GM21528 (cell line): ENCODE measurements around the gene NF2.

Source experiments
- ATAC-seq: cut with Tn5 transposase; IDR thresholded peaks from one replicate; pipeline ENCODE4 v1.9.1; 2021; ENCODE audit warnings: mild to moderate bottlenecking, moderate library complexity; ENCODE audit not compliant: unreplicated experiment, low FRiP score

The NF2 gene

DNA sequence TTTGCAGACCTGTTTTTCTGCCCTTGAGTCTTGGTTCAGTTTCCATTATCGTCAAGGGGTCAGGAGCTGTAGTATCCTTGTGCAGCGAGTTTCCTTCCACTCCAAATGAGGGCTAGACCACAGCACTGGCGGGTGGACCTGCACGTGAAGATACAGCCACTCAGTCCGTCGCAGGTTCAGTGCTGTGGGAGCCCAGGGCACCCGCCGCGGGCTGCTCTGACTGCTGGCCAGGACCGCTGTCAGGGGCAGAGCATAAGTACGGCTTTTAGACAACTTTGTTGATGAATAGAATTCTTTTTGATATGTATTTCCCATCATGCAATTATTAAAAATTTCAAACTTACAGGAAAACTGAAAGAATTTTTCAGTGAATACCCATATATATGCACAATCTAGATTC lies 56.6 kb downstream of the NF2 start:
- ATAC-seq, result no peak

DNA sequence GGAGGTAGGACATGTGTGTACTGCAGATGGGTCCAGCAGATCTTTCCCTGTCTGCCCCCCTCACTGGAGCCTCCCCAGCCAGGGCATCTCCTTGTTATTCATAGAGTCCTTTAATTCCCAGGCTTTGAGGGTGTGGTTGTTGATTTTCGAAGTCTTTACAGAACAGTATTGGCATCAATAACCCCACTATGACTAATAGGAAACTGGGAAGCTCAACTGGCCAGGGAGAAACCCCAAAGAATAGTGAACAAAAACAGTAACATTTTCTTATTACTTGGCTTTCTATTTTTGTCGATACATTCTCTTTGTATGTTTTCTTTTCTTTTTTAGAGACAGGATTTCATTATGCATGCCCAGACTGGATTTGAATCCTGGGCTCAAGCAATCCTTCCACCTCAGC lies 57.9 kb downstream of the NF2 start:
- ATAC-seq, result no peak

DNA sequence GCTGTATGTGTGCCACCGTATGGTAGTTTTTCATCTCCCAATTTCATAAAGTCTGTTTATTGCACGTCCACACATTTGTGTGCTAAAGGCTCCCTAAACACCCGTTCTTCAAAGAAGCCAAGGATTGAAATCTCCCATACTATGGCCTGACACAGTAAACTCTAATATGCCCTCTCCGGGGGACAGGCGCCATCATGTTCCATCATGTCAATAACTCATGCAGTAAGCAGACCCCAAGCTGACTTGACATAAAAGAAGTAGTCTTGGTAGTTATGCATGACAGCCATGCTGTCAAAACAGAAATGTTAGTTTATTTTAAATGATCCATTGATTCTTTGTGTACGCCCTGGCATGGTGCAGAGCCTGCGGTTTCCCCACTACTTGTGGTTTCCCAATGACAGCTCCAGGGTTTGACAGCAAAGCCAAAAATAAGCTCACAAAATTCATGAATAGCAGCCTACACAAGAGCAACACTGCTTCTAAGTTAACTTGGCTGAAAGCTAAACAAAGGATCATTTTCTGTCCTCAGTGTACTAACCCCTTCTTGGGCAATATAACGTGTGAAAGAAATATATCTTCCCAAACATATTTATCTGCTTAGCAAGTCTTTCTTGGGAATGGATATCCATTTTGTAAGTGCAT lies 59.9 kb downstream of the NF2 start:
- no peak for ATAC-seq

DNA sequence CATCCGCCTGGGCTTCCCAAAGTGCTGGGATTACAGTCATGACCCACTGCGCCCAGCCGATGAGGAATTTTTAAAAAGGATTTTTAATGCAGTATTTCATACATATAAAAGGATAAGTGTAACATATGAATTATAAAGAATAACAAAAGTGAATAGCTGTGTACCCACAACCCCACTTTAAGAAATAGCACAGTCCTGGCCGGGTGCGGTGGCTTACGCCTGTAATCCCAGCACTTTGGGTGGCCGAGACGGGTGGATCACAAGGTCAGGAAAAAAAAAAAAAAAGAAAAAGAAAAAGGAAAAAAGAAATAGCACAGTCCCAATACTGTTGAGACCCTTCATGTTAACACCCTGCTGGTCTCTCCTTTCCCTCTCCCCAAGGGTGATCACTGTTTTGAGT lies 62.1 kb downstream of the NF2 start:
- ATAC-seq, result no peak

DNA sequence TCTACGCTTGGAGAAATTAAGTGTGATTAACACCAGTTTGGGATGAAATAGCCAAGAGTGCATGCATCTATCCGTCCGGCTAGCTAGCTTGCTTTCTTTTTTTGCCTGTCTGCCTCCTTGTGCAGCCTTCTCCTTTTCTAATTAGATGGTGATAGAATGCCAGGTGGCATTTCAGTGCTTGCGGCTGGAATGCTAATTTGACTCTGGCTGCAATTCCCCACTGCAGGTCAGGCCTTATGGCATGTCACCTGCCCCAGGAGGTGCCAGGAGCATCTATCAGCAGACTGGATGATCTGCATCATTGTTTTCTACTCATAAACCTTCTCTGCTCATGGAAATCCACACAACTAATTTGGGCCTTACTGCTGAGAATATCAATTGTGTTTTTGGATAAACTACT lies 65.2 kb downstream of the NF2 start:
- ATAC-seq, result no peak

DNA sequence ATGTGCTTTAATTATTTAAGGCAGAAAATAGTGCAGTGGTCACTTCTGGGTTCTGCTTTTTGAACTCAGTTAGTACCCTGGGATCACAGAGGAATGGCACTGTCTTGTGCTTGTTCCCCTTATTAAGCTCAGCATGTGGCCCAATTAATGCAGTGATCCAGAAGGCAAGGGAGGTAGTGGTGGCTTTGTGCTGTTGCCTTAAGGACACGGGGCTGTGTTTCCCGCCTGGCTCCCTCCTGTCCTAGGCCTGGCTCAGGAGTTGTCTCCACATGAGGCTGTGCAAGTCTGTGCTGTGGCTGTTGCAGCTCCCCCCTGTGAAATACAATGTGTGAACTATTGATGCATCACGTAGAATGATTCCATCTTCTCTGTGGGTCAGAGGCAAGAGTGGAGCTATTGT lies 67.2 kb downstream of the NF2 start:
- no peak for ATAC-seq

DNA sequence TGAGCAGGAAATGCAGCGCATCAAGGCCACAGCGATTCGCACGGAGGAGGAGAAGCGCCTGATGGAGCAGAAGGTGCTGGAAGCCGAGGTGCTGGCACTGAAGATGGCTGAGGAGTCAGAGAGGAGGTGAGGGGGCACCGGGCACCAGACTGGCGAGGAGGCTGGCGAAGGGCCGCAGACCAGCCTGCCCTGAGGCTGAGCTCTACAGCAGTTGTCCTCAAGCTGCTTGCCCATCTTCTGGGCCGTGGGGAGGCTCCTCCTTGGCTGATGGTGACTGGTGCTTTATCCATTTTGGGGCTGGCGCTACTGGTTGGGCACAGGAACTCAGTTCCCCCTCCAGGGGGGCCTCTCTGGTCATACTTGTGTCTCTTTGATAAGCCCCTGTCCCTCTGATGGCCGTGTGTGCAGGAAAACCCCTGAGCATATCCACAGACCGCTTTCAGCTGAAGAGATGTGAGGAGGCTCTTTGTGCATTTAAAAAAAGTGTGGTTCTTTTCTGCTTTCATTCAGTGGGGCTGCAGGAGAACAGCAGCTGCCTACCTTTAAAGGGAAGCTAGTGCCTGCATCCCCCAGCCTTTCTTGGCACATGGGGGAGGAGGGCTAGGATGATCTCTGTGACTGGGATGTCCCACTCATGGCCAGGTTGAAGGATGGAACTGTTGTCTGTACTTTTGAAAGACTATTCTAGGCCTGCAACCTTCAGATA lies 70.1 kb downstream of the NF2 start:
- ATAC-seq, result no peak

DNA sequence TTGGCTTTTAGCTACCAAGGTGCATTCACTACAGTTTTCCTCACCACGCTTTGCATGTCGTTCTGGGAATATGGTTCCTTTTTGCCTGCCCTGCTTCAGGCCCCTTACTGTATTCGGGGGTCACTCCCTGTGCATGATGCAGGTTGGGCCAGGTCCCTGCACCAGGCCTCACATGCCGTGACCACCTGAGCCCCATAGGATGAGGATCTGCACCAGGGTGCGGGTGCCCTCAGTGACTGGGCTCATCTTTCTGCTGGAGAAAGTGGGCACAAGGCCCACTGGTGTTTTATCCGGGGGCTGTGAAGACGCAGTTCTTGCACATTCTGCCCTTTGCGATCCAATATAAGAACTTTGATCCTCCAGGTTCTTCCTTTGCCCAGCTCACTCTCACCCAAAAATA lies 70.7 kb downstream of the NF2 start:
- no peak for ATAC-seq

DNA sequence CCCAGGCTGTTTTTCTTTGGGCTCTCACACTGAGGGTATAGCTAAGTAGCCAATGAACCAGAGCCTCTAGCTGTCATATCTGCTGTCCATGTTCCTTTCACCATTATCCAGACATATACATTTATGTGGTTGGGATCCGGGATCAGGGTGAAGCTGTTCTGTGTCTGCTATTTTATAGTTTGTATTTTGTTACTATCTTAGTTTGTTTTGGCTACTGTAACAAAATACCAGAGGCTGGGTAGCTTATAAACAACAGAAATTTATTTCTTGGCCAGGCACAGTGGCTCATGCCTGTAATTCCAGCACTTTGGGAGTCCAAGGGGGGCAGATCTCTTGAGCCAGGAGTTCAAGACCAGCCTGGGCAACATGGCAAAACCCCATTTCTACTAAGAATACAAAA lies 75.9 kb downstream of the NF2 start:
- no peak for ATAC-seq

DNA sequence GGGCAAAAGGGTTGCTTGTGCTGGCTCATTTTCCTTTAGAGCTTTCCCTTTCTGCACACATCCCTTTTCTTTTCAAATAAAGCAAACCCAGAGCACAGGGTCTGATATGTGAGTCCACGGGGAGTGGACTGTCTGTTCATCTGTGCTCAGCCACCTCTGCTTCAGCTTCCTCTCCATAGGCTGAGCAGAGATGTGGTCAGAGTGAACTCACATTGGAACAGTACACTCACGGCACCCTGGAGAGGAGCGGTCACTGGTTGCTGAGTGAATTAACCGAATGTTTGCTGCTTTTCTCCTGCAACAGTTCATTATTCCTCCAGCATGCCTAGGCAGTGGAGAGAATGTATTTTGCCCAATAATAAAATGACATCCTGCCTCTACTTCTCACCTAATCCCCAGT lies 80.1 kb downstream of the NF2 start:
- no peak for ATAC-seq

DNA sequence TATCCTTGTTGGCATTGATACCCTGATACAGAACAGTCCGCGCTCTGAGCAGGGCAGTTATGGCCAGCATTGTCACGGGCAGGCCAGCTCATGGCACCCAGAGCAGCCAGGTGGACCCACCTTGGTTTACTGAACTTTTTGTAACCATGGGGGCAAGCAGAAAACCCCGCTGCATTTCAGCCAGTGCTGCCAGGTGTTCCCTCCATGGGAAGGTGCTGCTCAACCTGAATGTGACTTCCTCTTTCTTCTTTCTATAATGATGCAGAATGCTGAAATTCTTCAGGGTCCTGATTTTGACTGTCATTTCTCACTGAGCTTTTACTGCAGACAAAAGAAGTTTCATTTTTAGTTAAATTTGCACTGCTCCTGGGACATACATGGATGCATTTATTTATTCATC lies 80.8 kb downstream of the NF2 start:
- ATAC-seq, result no peak

DNA sequence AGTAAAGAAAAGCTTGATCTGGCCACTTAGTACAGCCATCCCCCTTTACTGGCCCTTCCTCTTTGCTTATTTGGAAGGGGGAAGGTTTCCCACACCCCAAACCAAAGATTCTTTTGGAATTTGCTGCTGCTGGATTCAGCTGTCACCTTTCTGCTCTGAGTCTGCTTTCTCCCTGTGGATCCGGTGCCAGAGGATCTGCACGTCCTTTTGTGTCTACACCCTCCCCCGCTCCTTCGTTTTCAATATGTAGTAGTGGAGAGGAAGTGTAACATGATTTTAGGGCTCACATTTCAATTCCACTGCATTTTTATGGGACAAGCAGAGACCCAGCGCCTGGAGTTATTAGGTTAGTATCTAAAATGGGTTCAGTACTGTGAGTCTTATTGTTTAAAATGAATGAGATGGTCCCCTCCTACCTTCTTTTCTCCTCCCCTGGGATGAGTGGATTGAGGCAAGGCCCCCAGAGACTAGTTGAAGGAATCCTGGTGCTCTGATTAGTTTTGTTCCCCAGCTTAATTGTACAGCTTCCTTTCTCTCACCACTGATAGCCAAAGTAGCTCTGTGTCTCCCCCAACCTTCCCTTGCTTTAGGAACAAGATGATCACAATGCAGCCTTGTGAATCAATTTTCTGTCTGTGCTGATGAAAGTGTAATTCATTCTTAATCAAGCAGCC lies 85.9 kb downstream of the NF2 start:
- ATAC-seq, result no peak

DNA sequence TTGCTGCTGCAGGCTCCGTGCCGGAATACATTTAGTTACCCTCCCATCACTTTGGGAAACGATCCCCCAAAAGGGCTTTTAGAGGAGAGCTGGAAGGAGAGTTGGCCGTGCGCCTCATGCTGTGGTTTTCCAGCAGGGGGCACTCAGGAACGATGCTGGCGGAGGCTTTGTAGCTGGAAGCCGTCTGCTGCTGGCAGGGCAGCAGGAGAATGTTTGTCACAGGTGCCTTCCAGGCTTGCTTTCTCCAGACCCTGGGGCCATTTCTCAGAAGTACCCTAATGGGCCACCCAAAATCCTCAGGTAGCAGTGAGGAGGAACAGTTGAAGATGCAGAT lies 86.4 kb downstream of the NF2 start:
- ATAC-seq, result no peak

DNA sequence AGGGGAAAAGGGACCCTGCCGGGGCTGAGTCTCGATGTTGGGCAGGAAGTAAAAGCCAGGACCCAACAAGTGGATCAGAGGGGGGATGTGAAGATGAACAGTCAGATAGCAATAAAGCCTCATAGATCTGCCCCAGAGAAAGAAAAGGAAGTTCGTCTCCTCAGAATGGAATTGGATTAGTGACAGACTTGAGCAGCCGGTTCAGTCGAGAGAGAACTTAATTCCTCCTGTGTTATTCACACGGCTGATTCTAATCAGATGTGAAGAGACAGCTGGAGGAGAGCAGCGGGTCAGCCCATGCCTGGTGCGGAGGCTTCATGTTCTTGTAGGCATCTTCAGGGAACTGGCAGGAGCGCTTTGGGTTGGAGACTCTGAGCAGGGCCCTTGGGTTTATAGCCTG lies 87.0 kb downstream of the NF2 start:
- ATAC-seq, result no peak

DNA sequence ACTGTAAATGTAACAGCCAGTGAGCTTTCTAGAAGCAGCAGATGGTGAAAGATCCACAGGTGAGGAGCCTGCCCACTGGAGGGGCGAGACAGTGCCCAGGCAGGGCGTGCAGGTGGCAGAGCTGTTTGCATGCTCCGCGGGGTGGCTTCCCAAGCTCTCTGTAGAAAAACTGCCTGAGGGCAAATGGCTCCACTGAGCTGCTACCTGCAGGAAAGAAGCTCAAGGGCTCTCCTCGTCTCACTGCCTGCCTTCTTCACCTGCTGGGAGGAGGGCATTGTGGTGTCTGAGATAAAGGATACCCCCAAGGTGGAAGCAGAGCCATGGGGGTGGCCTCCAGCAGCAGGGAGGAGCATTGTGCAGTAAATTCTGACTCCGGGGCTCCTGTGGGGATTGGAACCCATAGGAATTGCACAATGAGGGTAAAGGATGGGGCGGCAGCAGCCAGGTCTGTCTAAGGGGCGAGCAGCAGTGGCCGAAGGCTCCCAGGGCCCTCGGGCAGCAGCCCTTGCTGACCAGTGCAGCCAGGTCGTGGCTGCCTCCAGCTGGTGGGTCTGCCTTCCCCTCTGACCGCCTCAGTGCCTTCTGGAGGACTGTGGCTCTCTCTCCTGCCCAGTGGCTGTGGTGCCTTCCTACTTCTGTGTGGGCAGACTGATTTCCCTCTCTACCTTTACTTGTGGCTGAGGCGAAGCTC lies 88.3 kb downstream of the NF2 start:
- no peak for ATAC-seq

DNA sequence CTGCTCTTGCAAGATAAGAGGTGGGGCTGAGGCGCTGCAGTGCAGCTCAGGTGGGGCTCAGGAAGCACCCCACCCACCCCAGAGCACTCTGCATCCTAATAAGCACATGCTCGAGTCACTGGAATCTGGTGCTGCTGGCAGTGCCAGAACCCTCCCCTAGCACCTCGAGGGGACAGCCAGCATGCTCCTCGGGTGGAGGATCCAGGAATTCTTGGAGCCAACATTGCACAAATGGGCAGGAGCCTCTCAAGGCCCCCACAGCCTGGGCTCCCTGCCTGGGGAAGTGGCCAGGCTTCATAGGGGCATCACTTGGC lies 88.9 kb downstream of the NF2 start:
- ATAC-seq, result no peak

DNA sequence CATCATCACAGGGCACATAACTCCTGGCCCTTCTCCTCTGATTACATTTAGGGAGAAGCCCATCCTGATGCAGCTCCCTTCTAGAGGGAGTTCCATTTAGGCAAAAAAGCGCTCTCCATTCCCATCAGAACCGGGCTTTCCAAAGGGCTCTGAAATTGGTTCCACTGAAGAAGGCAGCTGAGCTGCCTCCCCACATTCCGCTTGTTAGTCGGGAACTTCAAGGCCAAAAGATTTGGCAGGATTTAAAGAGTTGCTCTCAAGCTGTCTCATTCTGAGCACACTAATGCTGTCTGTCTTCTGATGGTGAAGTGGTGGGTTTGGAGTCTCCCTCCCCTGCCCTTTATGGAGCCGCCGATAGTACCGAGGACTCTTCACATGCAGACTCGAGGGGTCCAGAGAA lies 89.7 kb downstream of the NF2 start:
- no peak for ATAC-seq

DNA sequence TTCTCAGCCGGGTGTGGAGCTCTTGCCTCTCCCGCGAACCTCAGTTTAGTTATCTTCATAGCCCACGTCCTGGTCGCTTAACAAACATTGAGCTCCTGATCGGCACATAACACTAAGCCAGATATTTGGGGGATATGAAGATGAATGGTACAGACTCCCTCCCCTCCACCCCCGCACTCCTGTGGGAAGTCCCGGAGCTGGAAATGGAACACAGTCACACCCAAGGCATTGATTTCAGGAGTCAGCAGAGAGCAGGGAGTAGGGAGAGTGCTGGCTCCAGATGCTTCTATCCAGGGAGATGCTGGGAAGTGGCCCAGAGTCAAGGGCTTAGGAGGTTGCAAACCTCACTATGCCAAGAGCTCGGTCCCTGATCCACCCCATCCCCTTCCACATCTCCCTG lies 90.2 kb downstream of the NF2 start:
- no peak for ATAC-seq

DNA sequence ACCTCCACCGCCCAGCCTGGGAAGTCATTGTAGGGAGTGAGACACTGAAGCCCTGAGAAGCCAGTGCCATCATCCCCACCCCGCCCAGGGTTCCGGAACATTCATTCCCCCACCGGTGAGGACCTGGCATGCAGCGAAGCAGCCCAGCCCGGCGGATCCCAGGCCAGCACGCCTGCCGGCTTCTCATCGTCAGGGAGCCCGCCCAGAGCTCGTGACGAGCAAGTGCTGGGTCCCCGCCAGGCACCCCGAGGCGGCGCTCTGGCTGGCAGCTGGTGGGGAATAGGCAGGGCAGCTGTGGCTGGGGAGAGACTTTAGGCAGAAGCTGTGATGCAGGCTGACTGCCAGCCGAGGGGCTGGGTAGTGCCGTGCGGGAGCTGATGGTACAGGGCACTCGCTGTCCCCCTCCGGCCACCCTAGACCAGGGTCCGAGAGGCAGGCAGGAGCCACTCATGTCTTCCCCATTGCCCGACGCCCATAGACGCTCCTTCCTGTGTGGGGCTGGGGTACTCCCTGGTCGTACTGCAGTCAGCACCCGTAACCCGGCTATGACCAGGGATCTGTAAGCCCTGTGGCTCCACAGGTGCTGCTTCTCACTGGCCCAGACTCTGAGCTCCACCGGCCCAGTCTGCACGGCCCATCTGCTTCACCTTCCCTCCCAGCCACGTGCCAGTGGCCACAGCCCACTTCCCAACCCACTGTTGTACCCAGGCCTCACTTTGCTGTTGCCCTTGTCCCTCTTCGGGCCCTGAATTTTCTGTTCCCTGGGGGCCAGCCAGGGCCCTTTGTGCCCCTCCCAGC lies 91.9 kb downstream of the NF2 start:
- no peak for ATAC-seq

DNA sequence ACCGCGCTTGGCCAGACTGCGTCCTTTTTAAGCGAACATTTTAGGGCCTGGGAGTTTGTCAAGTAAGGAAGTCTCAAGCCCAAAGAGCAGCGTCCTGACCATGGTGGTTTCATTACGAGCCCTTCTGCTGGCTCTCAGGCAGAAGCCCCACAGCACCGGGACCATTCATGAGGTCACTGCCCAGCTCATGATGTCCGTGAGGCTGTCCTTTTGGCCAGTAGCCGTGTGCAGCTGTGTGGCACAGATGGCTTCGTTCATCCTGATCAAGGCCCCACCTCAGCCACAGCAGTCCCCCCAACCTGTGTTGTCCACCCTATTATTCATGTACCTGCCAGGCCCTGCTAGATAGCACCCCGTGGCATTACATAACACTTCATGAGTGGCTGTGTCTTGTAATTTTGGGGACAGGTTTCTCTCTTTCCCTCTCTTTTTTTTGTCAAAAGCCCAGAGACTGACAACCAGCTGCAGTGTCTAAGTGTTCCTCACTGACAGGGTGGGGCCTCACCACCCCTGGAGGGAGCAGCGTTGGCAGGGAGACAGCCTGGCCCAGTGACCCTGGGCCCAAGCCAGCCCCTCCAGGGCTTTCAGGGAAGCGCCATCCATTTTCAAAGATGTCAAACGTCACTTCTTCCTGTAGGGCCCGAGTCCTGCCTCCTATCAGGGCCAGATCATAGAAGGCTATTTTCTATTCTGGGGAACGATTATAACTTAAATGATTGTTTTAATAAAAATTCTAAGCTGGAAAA lies 94.6 kb downstream of the NF2 start:
- ATAC-seq, result no peak
